HepG2 (cell line): Measurements from ENCODE around the gene RPL19.

Source experiments
- CERS6 ChIP-seq: sonication (generic); formaldehyde crosslinking; IDR thresholded peaks from 2 replicates; pipeline ENCODE4 v1.5.0; 2020; ENCODE audit warnings: missing genetic modification reagents
- ELF4 ChIP-seq: sonication (generic); formaldehyde crosslinking; IDR thresholded peaks from 2 replicates; pipeline ENCODE4 v1.5.0; 2020; ENCODE audit warnings: missing genetic modification reagents, mild to moderate bottlenecking, moderate library complexity, borderline replicate concordance
- FOXP4 ChIP-seq: sonication (generic); formaldehyde crosslinking; IDR thresholded peaks from 2 replicates; pipeline ENCODE4 v1.4.0; 2020; ENCODE audit warnings: missing genetic modification reagents
- GTF3A ChIP-seq: sonication (generic); formaldehyde crosslinking; conservative IDR thresholded peaks from 2 replicates; pipeline ENCODE4 v1.4.0; 2020; ENCODE audit warnings: mild to moderate bottlenecking, missing genetic modification reagents
- POLR2A ChIP-seq, 2 experiments: IDR thresholded peaks; 2 replicates each; pipeline ENCODE4 v1.6.1; 2011; ENCODE audit warnings: low read depth in 2 of 2, low read length in 2 of 2, mild to moderate bottlenecking in 1 of 2, moderate library complexity in 1 of 2; ENCODE audit not compliant: insufficient read depth in 1 of 2
- RAD21 ChIP-seq: fragments of 450-650 bp; formaldehyde crosslinking; IDR thresholded peaks from 2 replicates; pipeline ENCODE4 v1.5.0; 2020; ENCODE audit warnings: mild to moderate bottlenecking
- RFX5 ChIP-seq: IDR thresholded peaks from 2 replicates; pipeline ENCODE4 v1.6.1; 2011; ENCODE audit warnings: low read depth, low read length, improper control_type of control experiment
- ZNF101 ChIP-seq: sonication (generic); formaldehyde crosslinking; IDR thresholded peaks from 2 replicates; pipeline ENCODE4 v1.4.0; 2020; ENCODE audit warnings: mild to moderate bottlenecking, low read depth, missing genetic modification reagents, borderline replicate concordance
- ZNF629 ChIP-seq: sonication (generic); formaldehyde crosslinking; conservative IDR thresholded peaks from 2 replicates; pipeline ENCODE4 v1.5.0; 2020; ENCODE audit warnings: missing genetic modification reagents
- ZNF709 ChIP-seq: sonication (generic); formaldehyde crosslinking; IDR thresholded peaks from 2 replicates; pipeline ENCODE4 v1.5.0; 2020; ENCODE audit warnings: mild to moderate bottlenecking, missing genetic modification reagents
- TF ChIP-seq, protein P1 (sequence below): sonication (generic); formaldehyde crosslinking; IDR thresholded peaks from 2 replicates; pipeline ENCODE4 v1.4.0; 2020; ENCODE audit warnings: mild to moderate bottlenecking, missing genetic modification reagents
- TF ChIP-seq, protein P2 (sequence below): IDR thresholded peaks from 2 replicates; pipeline ENCODE4 v1.6.1; 2012; ENCODE audit warnings: inconsistent platforms
- TF ChIP-seq, protein P3 (sequence below): sonication (generic); formaldehyde crosslinking; IDR thresholded peaks from 2 replicates; pipeline ENCODE4 v1.5.0; 2020; ENCODE audit warnings: mild to moderate bottlenecking, missing genetic modification reagents, moderate library complexity

- TF ChIP-seq, protein P1, sequence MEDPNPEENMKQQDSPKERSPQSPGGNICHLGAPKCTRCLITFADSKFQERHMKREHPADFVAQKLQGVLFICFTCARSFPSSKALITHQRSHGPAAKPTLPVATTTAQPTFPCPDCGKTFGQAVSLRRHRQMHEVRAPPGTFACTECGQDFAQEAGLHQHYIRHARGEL (CRISPR knock-in tag) = no peak
- no peak for TF ChIP-seq CERS6 (CRISPR knock-in tag)
- no peak for TF ChIP-seq ZNF629
- TF ChIP-seq POLR2A (IDR thresholded peaks at IDR 0.05; ENCODE audit: insufficient read depth in 1 of 2, low read depth in 2 of 2, low read length in 2 of 2) = no peak
- TF ChIP-seq RFX5 = no peak
- TF ChIP-seq, protein P2, sequence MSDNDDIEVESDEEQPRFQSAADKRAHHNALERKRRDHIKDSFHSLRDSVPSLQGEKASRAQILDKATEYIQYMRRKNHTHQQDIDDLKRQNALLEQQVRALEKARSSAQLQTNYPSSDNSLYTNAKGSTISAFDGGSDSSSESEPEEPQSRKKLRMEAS = no peak
- TF ChIP-seq ZNF709 (CRISPR knock-in tag) = no peak
- no peak for TF ChIP-seq GTF3A (CRISPR knock-in tag)
- TF ChIP-seq, protein P3, sequence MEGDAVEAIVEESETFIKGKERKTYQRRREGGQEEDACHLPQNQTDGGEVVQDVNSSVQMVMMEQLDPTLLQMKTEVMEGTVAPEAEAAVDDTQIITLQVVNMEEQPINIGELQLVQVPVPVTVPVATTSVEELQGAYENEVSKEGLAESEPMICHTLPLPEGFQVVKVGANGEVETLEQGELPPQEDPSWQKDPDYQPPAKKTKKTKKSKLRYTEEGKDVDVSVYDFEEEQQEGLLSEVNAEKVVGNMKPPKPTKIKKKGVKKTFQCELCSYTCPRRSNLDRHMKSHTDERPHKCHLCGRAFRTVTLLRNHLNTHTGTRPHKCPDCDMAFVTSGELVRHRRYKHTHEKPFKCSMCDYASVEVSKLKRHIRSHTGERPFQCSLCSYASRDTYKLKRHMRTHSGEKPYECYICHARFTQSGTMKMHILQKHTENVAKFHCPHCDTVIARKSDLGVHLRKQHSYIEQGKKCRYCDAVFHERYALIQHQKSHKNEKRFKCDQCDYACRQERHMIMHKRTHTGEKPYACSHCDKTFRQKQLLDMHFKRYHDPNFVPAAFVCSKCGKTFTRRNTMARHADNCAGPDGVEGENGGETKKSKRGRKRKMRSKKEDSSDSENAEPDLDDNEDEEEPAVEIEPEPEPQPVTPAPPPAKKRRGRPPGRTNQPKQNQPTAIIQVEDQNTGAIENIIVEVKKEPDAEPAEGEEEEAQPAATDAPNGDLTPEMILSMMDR (CRISPR knock-in tag) = no peak
- TF ChIP-seq FOXP4 (CRISPR knock-in tag) = no peak
- no peak for TF ChIP-seq ELF4
- TF ChIP-seq RAD21 (CRISPR knock-in tag) = no peak
- TF ChIP-seq ZNF101 (CRISPR knock-in tag) = no peak
These were observed 34.2 kb upstream of the RPL19 start, which contains the start of gene ARL5C for GRCh38 chr17:39165841-39166349.
